OCI-LY7 (cell line): ENCODE measurements around the gene ZNRF4.

Experiments used
- EZH2phosphoT487 ChIP-seq: fragments of 200-600 bp; sonication (generic); IDR thresholded peaks from 2 replicates; pipeline ENCODE4 v1.6.1; 2018; ENCODE audit warnings: low read depth, borderline replicate concordance, mild to moderate bottlenecking, mixed run types, antibody characterized with exemption, low read length, moderate library complexity, mixed read lengths
- TF ChIP-seq, protein P1 (sequence below): fragments of 200-600 bp; sonication (generic); conservative IDR thresholded peaks from 2 replicates; pipeline ENCODE4 v1.5.1; 2014; ENCODE audit warnings: mild to moderate bottlenecking, antibody characterized with exemption, low read length, moderate library complexity, mixed read lengths

- TF ChIP-seq EZH2phosphoT487 = no peak
- TF ChIP-seq, protein P1, sequence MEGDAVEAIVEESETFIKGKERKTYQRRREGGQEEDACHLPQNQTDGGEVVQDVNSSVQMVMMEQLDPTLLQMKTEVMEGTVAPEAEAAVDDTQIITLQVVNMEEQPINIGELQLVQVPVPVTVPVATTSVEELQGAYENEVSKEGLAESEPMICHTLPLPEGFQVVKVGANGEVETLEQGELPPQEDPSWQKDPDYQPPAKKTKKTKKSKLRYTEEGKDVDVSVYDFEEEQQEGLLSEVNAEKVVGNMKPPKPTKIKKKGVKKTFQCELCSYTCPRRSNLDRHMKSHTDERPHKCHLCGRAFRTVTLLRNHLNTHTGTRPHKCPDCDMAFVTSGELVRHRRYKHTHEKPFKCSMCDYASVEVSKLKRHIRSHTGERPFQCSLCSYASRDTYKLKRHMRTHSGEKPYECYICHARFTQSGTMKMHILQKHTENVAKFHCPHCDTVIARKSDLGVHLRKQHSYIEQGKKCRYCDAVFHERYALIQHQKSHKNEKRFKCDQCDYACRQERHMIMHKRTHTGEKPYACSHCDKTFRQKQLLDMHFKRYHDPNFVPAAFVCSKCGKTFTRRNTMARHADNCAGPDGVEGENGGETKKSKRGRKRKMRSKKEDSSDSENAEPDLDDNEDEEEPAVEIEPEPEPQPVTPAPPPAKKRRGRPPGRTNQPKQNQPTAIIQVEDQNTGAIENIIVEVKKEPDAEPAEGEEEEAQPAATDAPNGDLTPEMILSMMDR = no peak
These were observed 39.6 kb downstream of the ZNRF4 start for GRCh38 chr19:5494773-5495172.
